Measurements from ENCODE around the gene MICU1.
"Not testable (repeated sequence)": the region's sequence is repeated elsewhere in the genome, so short reads cannot be mapped to it uniquely, and the experiment has no call there.

MICU1 gene

GRCh38 chr10:72449941-72450441, 175.9 kb downstream of the MICU1 start:
- H3K4me3 ChIP-seq (replicated peaks; ENCODE audit: low read depth, low read length), result no peak overlapping the region
- H3K36me3 ChIP-seq (ENCODE audit: control insufficient read depth, insufficient read depth, low read length), result no peaks in the 10 kb centered on the region
- H3K27me3 ChIP-seq (replicated peaks; ENCODE audit: control insufficient read depth, insufficient read depth, low read length), result no peaks in the 10 kb centered on the region
- no peak for DNase-seq (ENCODE audit: extremely low read depth, insufficient read length)
- no peak for TF ChIP-seq CTCF (IDR thresholded peaks at IDR 0.05; ENCODE audit: insufficient read depth, low read length, poor library complexity, severe bottlenecking)

- DNase-seq (ENCODE audit: extremely low read depth, insufficient read length), result no peak
- no peaks in the 10 kb centered on the region for H3K27me3 ChIP-seq (replicated peaks; ENCODE audit: control insufficient read depth, insufficient read depth, low read length)
- no peak for TF ChIP-seq CTCF (IDR thresholded peaks at IDR 0.05; ENCODE audit: insufficient read depth, low read length, poor library complexity, severe bottlenecking)
- no peaks in the 10 kb centered on the region for H3K36me3 ChIP-seq (ENCODE audit: control insufficient read depth, insufficient read depth, low read length)
- H3K4me3 ChIP-seq (replicated peaks; ENCODE audit: low read depth, low read length), result no peak overlapping the region
These were observed 180.0 kb downstream of the MICU1 start for GRCh38 chr10:72445851-72446250.

- not testable (repeated sequence) for H3K4me3 ChIP-seq (replicated peaks; ENCODE audit: low read depth, low read length); H3K36me3 ChIP-seq (ENCODE audit: control insufficient read depth, insufficient read depth, low read length); H3K27me3 ChIP-seq (replicated peaks; ENCODE audit: control insufficient read depth, insufficient read depth, low read length); DNase-seq (ENCODE audit: extremely low read depth, insufficient read length)
These were observed 182.9 kb downstream of the MICU1 start for GRCh38 chr10:72442969-72443368.

GRCh38 chr10:72435570-72435969, 190.3 kb downstream of the MICU1 start:
- TF ChIP-seq CTCF (IDR thresholded peaks at IDR 0.05; ENCODE audit: insufficient read depth, low read length, poor library complexity, severe bottlenecking), result no peak
- DNase-seq (ENCODE audit: extremely low read depth, insufficient read length), result no peak
- no peak overlapping the region for H3K4me3 ChIP-seq (replicated peaks; ENCODE audit: low read depth, low read length)
- H3K27me3 ChIP-seq (replicated peaks; ENCODE audit: control insufficient read depth, insufficient read depth, low read length), result no peaks in the 10 kb centered on the region
- H3K36me3 ChIP-seq (ENCODE audit: control insufficient read depth, insufficient read depth, low read length), result no peaks in the 10 kb centered on the region

- not testable (repeated sequence) for DNase-seq (ENCODE audit: extremely low read depth, insufficient read length); H3K36me3 ChIP-seq (ENCODE audit: control insufficient read depth, insufficient read depth, low read length); H3K4me3 ChIP-seq (replicated peaks; ENCODE audit: low read depth, low read length); H3K27me3 ChIP-seq (replicated peaks; ENCODE audit: control insufficient read depth, insufficient read depth, low read length)
These were observed 194.9 kb downstream of the MICU1 start for GRCh38 chr10:72430936-72431335.

- no peak for TF ChIP-seq CTCF (IDR thresholded peaks at IDR 0.05; ENCODE audit: insufficient read depth, low read length, poor library complexity, severe bottlenecking)
- no peak overlapping the region for H3K4me3 ChIP-seq (replicated peaks; ENCODE audit: low read depth, low read length)
- no peaks in the 10 kb centered on the region for H3K36me3 ChIP-seq (ENCODE audit: control insufficient read depth, insufficient read depth, low read length)
- H3K27me3 ChIP-seq (replicated peaks; ENCODE audit: control insufficient read depth, insufficient read depth, low read length), result no peaks in the 10 kb centered on the region
- DNase-seq (ENCODE audit: extremely low read depth, insufficient read length), result no peak
These were observed 195.9 kb downstream of the MICU1 start for GRCh38 chr10:72429931-72430330.

- DNase-seq (ENCODE audit: extremely low read depth, insufficient read length), result no peak
- H3K4me3 ChIP-seq (replicated peaks; ENCODE audit: low read depth, low read length), result no peak overlapping the region
- no peaks in the 10 kb centered on the region for H3K27me3 ChIP-seq (replicated peaks; ENCODE audit: control insufficient read depth, insufficient read depth, low read length)
- H3K36me3 ChIP-seq (ENCODE audit: control insufficient read depth, insufficient read depth, low read length), result peaks cover 1% of the 10 kb centered on the region; the same call in 1 of the 2 replicates
- TF ChIP-seq CTCF (IDR thresholded peaks at IDR 0.05; ENCODE audit: insufficient read depth, low read length, poor library complexity, severe bottlenecking), result no peak
These were observed 198.9 kb downstream of the MICU1 start for GRCh38 chr10:72426986-72427385.

Measured in GM06990 (cell line).